Activated naive CD4-positive, alpha-beta T cell treated with anti-CD3 and anti-CD28 coated beads, Interleukin-2, amount 50 U/mL, for 16 hours (primary cell): ENCODE results near the gene SLC6A7.
"Not testable (repeated sequence)": the region's sequence is repeated elsewhere in the genome, so short reads cannot be mapped to it uniquely, and the experiment has no call there.

ENCODE experiments used
- DNase-seq: peaks from one replicate; pipeline ENCODE4 v3.0.0-alpha.2; 2020

The SLC6A7 gene

GRCh38 chr5:150222906-150223305 lies 33.0 kb downstream of the SLC6A7 start:
- no peak for DNase-seq

GRCh38 chr5:150223474-150223873 lies 33.6 kb downstream of the SLC6A7 start:
- DNase-seq = no peak

- no peak for DNase-seq
Observed at GRCh38 chr5:150224483-150225027, 34.7 kb downstream of the SLC6A7 start.

GRCh38 chr5:150227036-150227435 lies 37.2 kb downstream of the SLC6A7 start:
- no peak for DNase-seq

- no peak for DNase-seq
Observed at GRCh38 chr5:150227606-150228273, 37.9 kb downstream of the SLC6A7 start.

- no peak for DNase-seq
Observed at GRCh38 chr5:150229571-150229970, 39.7 kb downstream of the SLC6A7 start.

- DNase-seq = no peak
Observed at GRCh38 chr5:150230842-150231241, 41.0 kb downstream of the SLC6A7 start.

- not testable (repeated sequence) for DNase-seq
Observed at GRCh38 chr5:150233706-150234105, 43.8 kb downstream of the SLC6A7 start.

GRCh38 chr5:150234576-150235499 lies 45.0 kb downstream of the SLC6A7 start:
- no peak for DNase-seq

GRCh38 chr5:150235500-150235854 lies 45.6 kb downstream of the SLC6A7 start:
- DNase-seq = no peak

GRCh38 chr5:150236313-150236712 lies 46.5 kb downstream of the SLC6A7 start:
- no peak for DNase-seq

- no peak for DNase-seq
Observed at GRCh38 chr5:150236981-150237754, 47.3 kb downstream of the SLC6A7 start.

GRCh38 chr5:150238646-150239045 lies 48.8 kb downstream of the SLC6A7 start:
- DNase-seq = no peak

- DNase-seq = no peak
Observed at GRCh38 chr5:150239099-150239793, 49.4 kb downstream of the SLC6A7 start.

- no peak for DNase-seq
Observed at GRCh38 chr5:150239794-150240122, 49.9 kb downstream of the SLC6A7 start.

- no peak for DNase-seq
Observed at GRCh38 chr5:150241298-150242160, 51.7 kb downstream of the SLC6A7 start.

- no peak for DNase-seq
Observed at GRCh38 chr5:150242251-150242894, 52.5 kb downstream of the SLC6A7 start.

GRCh38 chr5:150243590-150243989 lies 53.7 kb downstream of the SLC6A7 start:
- DNase-seq = no peak

GRCh38 chr5:150244209-150244608 lies 54.3 kb downstream of the SLC6A7 start:
- no peak for DNase-seq

GRCh38 chr5:150245111-150245789 lies 55.4 kb downstream of the SLC6A7 start:
- no peak for DNase-seq

- no peak for DNase-seq
Observed at GRCh38 chr5:150245808-150246207, 55.9 kb downstream of the SLC6A7 start.
